Neural progenitor cell (in vitro differentiated cells): ENCODE results near the gene GALNT18. TPM values are rescaled to one million over a fixed set of nuclear protein-coding genes. Genes with fewer than 3 reads are reported as not detected.

Source experiments
- DNase-seq: peaks from one replicate; pipeline ENCODE4 v3.0.0-alpha.2; 2016; ENCODE audit warnings: low spot score
- H2AFZ ChIP-seq: fragments of 200-600 bp; sonication (generic); replicated peaks from 2 replicates; pipeline ENCODE4 v1.6.1; 2016; ENCODE audit warnings: antibody characterized with exemption
- H3F3A ChIP-seq: fragments of 200-600 bp; sonication (generic); 2 replicates; pipeline ENCODE4 v1.6.1; 2016; ENCODE audit warnings: antibody characterized with exemption, low read depth
- H3K27ac ChIP-seq: fragments of 200-600 bp; sonication (generic); 2 replicates; pipeline ENCODE4 v1.5.1; 2016; ENCODE audit warnings: mild to moderate bottlenecking
- H3K27me3 ChIP-seq: fragments of 200-600 bp; sonication (generic); 2 replicates; pipeline ENCODE4 v1.6.1; 2016; ENCODE audit warnings: mild to moderate bottlenecking, moderate library complexity
- H3K36me3 ChIP-seq: fragments of 200-600 bp; sonication (generic); 2 replicates; pipeline ENCODE4 v1.5.1; 2016
- H3K4me1 ChIP-seq: fragments of 200-600 bp; sonication (generic); 2 replicates; pipeline ENCODE4 v1.6.1; 2016; ENCODE audit warnings: mixed run types
- H3K4me2 ChIP-seq: fragments of 200-600 bp; sonication (generic); 2 replicates; pipeline ENCODE4 v1.6.1; 2016
- H3K4me3 ChIP-seq: fragments of 200-600 bp; sonication (generic); 2 replicates; pipeline ENCODE4 v1.5.1; 2016
- H3K79me2 ChIP-seq: fragments of 200-600 bp; sonication (generic); 2 replicates; pipeline ENCODE4 v1.6.1; 2016; ENCODE audit warnings: low read depth
- H3K9ac ChIP-seq: fragments of 200-600 bp; sonication (generic); 2 replicates; pipeline ENCODE4 v1.6.1; 2016
- H3K9me3 ChIP-seq: fragments of 200-600 bp; sonication (generic); 2 replicates; pipeline ENCODE4 v1.5.1; 2016; ENCODE audit warnings: low read depth
- H4K20me1 ChIP-seq: fragments of 200-600 bp; sonication (generic); 2 replicates; pipeline ENCODE4 v1.6.1; 2016; ENCODE audit warnings: low read depth
- H3K27ac Mint-ChIP-seq: 3 replicates; pipeline ENCODE4 v1.8.0; 2021; ENCODE audit warnings: mixed read lengths
- H3K27me3 Mint-ChIP-seq: 2 replicates; pipeline ENCODE4 v1.8.0; 2022; ENCODE audit warnings: low read depth, mild to moderate bottlenecking, inconsistent platforms, moderate library complexity, mixed read lengths; ENCODE audit not compliant: insufficient read depth
- H3K36me3 Mint-ChIP-seq: 3 replicates; pipeline ENCODE4 v1.8.0; 2021; ENCODE audit warnings: mixed read lengths
- H3K4me1 Mint-ChIP-seq: 3 replicates; pipeline ENCODE4 v1.8.0; 2021; ENCODE audit warnings: mixed read lengths
- H3K4me3 Mint-ChIP-seq: 3 replicates; pipeline ENCODE4 v1.8.0; 2021; ENCODE audit warnings: mild to moderate bottlenecking, moderate library complexity, mixed read lengths
- H3K9me3 Mint-ChIP-seq: 3 replicates; pipeline ENCODE4 v1.8.0; 2020; ENCODE audit warnings: mixed read lengths
- CTCF ChIP-seq: fragments of 200-600 bp; sonication (generic); IDR thresholded peaks from 2 replicates; pipeline ENCODE4 v1.5.1; 2017; ENCODE audit warnings: antibody characterized with exemption, mild to moderate bottlenecking
- EZH2 ChIP-seq: fragments of 200-600 bp; sonication (generic); IDR thresholded peaks from 2 replicates; pipeline ENCODE4 v1.6.1; 2017; ENCODE audit warnings: antibody characterized with exemption, mild to moderate bottlenecking, moderate library complexity
- EZH2phosphoT487 ChIP-seq: fragments of 200-600 bp; sonication (generic); IDR thresholded peaks from 2 replicates; pipeline ENCODE4 v1.6.1; 2017; ENCODE audit warnings: antibody characterized with exemption
- total RNA-seq: library from RNA; depleted of rRNA; stranded (reverse); fragments of >200 nt; gene quantifications from 2 replicates; pipeline ENCODE4 v1.2.3, GENCODE V29; 2015; ENCODE audit warnings: low replicate concordance

The GALNT18 gene
- total RNA-seq, 1 donor from 2014 or later, result 2.4 TPM

- Mint-ChIP-seq H3K36me3 (no peaks in the 10 kb centered on the region), H3K4me1 (peaks cover 46% of the 10 kb centered on the region), H3K27me3 (peaks cover 9% of the 10 kb centered on the region), H3K9me3 (no peaks in the 10 kb centered on the region), H3K27ac (no peak overlapping the region), H3K4me3 (no peak overlapping the region)
- Histone ChIP-seq H3K27me3 (no peaks in the 10 kb centered on the region), H3K4me2 (no peak overlapping the region), H3K36me3 (no peaks in the 10 kb centered on the region), H3K4me3 (no peak overlapping the region), H3K4me1 (peaks cover 15% of the 10 kb centered on the region), H2AFZ (no peak overlapping the region), H3K79me2 (no peaks in the 10 kb centered on the region), H3F3A (peaks cover 13% of the 10 kb centered on the region), H3K27ac (no peak overlapping the region), H3K9ac (no peak overlapping the region), H3K9me3 (no peaks in the 10 kb centered on the region), H4K20me1 (no peaks in the 10 kb centered on the region)
- no peak for DNase-seq
- TF ChIP-seq EZH2 (no peak), CTCF (no peak), EZH2phosphoT487 (no peak)
These were observed 381.8 kb downstream of the GALNT18 start for GRCh38 chr11:11239959-11240358.

GRCh38 chr11:11237070-11237832 lies 384.6 kb downstream of the GALNT18 start:
- no peak overlapping the region for H2AFZ ChIP-seq
- no peak overlapping the region for H3K4me3 ChIP-seq
- no peaks in the 10 kb centered on the region for H4K20me1 ChIP-seq
- no peaks in the 10 kb centered on the region for H3K9me3 Mint-ChIP-seq
- no peak for DNase-seq
- no peaks in the 10 kb centered on the region for H3K79me2 ChIP-seq
- H3K9me3 ChIP-seq, result no peaks in the 10 kb centered on the region
- no peak overlapping the region for H3K27ac Mint-ChIP-seq
- no peak overlapping the region for H3K4me3 Mint-ChIP-seq
- no peaks in the 10 kb centered on the region for H3K36me3 Mint-ChIP-seq
- H3K4me2 ChIP-seq, result no peak overlapping the region
- TF ChIP-seq EZH2 (no peak), CTCF (no peak), EZH2phosphoT487 (no peak)
- H3K9ac ChIP-seq, result no peak overlapping the region
- H3K27me3 Mint-ChIP-seq, result peaks cover 5% of the 10 kb centered on the region
- H3K4me1 ChIP-seq, result no peaks in the 10 kb centered on the region
- no peak overlapping the region for H3K27ac ChIP-seq
- peaks cover 32% of the 10 kb centered on the region for H3K4me1 Mint-ChIP-seq
- H3K36me3 ChIP-seq, result no peaks in the 10 kb centered on the region
- no peaks in the 10 kb centered on the region for H3F3A ChIP-seq
- H3K27me3 ChIP-seq, result no peaks in the 10 kb centered on the region

- H3F3A ChIP-seq, result no peaks in the 10 kb centered on the region
- DNase-seq, result no peak
- no peaks in the 10 kb centered on the region for H3K36me3 ChIP-seq
- no peaks in the 10 kb centered on the region for H3K27me3 ChIP-seq
- Mint-ChIP-seq H3K4me1 (peaks cover 28% of the 10 kb centered on the region), H3K4me3 (no peak overlapping the region), H3K27ac (no peak overlapping the region), H3K9me3 (no peaks in the 10 kb centered on the region), H3K36me3 (no peaks in the 10 kb centered on the region), H3K27me3 (peaks cover 5% of the 10 kb centered on the region)
- no peaks in the 10 kb centered on the region for H3K79me2 ChIP-seq
- H2AFZ ChIP-seq, result no peak overlapping the region
- no peaks in the 10 kb centered on the region for H3K9me3 ChIP-seq
- H3K4me1 ChIP-seq, result no peaks in the 10 kb centered on the region
- no peak overlapping the region for H3K27ac ChIP-seq
- H3K9ac ChIP-seq, result no peak overlapping the region
- no peak for TF ChIP-seq EZH2
- no peak for TF ChIP-seq CTCF
- no peak for TF ChIP-seq EZH2phosphoT487
- no peak overlapping the region for H3K4me3 ChIP-seq
- no peak overlapping the region for H3K4me2 ChIP-seq
- no peaks in the 10 kb centered on the region for H4K20me1 ChIP-seq
These were observed 385.2 kb downstream of the GALNT18 start for GRCh38 chr11:11236498-11237059.
